GM12801 (cell line): ENCODE measurements around the gene SLC19A1.

Experiments
- TF ChIP-seq, protein P1 (sequence below): IDR thresholded peaks from one replicate; pipeline ENCODE4 v1.5.1; 2011; ENCODE audit warnings: control low read depth; ENCODE audit not compliant: insufficient read length; ENCODE audit errors: extremely low read depth

The SLC19A1 gene

DNA sequence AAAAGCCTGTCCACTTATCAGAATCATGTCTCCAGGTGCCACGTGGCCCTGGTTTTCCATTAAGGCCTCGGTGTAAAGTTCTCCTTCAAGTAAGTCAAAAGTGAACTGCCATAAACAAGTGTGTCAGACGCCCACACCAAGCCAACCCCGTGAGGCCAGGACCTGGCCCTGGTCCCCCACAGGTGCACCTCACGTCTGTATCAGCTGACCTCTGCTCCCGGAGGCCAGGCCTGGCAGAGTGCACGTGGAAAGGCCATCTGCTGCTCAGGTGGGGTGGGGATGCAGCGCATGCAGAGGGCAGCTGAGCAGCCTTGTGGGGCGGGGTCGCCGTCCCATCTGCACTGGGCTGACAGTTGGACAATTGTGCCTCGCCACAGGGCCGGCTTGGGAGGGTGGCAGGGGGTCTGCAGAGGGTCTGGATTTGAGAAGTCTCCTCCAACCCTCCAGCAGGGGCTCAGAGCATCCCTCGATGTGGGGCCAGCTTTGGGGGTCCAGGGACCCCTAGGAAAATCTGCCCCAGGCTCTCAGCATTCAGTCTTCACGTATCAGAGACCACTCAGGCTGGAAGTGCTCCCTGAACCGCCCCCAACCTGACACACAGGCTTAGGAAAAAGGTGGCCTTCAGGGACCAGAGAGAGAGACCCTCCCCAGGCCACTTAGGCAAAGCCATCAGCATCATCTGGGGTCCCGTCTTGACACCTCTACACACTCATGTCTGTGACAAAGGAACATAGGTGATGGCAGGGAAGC is 3.0 kb downstream of the SLC19A1 start:
- TF ChIP-seq, protein P1, sequence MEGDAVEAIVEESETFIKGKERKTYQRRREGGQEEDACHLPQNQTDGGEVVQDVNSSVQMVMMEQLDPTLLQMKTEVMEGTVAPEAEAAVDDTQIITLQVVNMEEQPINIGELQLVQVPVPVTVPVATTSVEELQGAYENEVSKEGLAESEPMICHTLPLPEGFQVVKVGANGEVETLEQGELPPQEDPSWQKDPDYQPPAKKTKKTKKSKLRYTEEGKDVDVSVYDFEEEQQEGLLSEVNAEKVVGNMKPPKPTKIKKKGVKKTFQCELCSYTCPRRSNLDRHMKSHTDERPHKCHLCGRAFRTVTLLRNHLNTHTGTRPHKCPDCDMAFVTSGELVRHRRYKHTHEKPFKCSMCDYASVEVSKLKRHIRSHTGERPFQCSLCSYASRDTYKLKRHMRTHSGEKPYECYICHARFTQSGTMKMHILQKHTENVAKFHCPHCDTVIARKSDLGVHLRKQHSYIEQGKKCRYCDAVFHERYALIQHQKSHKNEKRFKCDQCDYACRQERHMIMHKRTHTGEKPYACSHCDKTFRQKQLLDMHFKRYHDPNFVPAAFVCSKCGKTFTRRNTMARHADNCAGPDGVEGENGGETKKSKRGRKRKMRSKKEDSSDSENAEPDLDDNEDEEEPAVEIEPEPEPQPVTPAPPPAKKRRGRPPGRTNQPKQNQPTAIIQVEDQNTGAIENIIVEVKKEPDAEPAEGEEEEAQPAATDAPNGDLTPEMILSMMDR, result no peak

DNA sequence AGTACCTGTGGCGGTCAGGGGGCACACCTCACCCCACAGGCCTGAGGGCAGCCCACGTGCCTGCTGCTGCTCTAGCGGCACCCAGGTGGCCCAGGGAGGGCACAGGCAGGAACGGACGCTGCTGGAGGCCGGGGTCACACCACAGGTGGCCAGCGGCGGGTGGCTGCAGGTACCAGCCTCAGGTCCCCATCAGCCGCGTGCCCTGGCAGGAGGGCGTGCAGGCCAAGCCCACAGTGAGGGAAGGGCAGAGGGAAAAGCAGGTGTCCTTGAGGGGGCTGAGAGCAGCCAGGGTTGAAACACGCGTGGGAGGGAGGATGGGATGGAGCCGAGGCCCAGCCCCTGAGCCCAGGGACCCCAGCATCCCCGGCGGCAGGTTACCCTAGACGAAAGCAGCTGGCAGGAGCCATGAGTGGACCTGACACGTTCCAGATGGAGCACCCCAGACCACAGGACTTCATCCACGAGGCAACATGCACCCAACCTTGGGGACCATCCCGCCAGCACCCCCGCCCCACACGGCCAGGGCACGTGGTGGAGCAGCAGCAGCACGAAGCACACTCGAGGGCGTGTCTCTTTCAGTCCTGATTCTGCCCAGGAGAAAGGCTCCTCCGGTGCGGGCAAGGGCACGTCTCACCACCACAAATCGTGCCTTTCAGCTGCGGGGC is 3.7 kb downstream of the SLC19A1 start:
- TF ChIP-seq, protein P1, result no peak

DNA sequence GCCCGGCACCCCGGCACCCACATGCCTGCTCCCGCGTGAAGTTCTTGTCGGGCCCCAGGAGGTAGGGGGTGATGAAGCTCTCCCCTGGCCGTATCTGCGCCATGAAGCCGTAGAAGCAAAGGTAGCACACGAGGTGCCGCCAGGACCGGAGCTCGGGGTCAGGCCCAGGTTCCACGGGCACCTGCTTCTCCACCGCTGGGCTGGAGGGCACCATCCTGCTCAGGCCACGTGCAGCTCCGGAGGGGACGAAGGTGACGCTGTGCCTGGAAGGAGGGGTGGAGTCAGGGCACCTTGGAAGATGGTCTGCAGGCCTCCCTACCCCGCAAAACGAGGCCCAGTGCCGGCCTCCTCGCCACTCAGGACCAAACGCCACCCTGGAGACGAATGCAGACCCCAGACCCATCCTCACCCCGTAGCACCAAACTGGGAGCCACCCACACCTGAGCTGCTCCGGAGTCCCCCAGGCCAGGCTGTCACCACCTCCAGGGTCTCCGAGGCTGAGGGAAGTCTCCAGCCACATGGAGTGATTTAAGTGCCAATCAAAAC is 4.4 kb downstream of the SLC19A1 start:
- TF ChIP-seq, protein P1, result no peak

DNA sequence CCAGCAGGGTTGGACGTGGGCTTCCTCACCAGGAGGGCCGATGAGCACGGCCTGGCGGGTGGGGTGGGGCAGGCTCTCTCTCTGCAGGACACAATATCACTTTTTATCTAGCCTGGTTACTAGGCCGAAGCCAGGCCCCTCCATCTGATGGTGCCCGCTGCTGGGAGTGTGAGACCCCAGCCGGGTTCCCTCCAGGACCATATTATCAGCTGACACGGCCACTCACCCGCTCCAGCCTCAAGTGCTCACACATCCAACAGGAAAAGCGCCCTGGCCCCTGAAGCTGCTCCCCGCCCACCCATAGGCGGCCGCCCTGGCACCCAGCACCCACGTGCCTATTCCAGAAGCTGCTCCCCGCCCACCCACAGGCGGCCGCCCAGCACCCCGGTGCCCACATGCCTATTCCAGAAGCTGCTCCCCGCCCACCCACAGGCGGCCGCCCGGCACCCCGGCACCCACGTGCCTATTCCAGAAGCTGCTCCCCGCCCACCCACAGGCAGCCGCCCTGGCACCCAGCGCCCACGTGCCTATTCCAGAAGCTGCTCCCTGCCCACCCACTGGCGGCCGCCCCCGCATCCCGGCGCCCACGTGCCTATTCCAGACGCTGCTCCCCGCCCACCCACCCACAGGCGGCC is 5.0 kb downstream of the SLC19A1 start:
- TF ChIP-seq, protein P1, result no peak

DNA sequence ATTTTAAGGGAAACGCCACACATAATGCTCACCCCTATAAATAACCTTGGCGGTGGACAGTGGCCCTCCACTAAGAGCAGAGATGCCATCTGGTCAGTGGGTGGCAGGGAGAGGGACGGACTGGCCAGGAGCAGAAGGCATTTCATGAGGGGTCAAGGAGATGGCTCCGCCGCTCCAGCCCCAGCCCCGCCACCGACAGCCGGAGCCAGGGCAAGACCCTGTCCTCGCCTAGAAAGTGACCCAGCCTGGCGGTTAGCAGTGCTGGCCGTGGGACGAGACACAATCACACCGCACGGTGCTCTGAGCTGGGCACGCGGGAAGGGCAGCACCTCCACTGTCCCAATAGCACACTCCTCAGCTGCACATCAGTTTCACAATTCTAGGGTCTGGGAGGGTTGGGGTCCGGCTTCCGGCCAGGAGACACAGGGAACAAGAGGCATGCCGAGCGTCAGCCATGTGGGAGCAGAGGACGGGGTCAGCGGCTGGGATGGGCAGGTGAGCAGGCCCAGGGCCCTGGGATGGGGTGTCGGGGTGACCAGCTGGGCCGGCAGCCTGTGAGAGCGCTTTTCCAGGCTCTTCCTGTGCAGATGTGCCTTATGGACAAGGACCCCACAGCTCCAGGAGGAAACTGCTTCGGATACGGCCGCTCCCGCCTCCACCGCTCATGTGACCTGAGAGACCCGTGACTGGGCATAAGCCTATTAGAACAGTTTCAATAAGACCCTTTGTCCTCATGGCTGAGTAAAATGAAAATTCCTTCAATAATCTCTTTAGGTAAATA is 5.7 kb downstream of the SLC19A1 start:
- TF ChIP-seq, protein P1, result no peak

DNA sequence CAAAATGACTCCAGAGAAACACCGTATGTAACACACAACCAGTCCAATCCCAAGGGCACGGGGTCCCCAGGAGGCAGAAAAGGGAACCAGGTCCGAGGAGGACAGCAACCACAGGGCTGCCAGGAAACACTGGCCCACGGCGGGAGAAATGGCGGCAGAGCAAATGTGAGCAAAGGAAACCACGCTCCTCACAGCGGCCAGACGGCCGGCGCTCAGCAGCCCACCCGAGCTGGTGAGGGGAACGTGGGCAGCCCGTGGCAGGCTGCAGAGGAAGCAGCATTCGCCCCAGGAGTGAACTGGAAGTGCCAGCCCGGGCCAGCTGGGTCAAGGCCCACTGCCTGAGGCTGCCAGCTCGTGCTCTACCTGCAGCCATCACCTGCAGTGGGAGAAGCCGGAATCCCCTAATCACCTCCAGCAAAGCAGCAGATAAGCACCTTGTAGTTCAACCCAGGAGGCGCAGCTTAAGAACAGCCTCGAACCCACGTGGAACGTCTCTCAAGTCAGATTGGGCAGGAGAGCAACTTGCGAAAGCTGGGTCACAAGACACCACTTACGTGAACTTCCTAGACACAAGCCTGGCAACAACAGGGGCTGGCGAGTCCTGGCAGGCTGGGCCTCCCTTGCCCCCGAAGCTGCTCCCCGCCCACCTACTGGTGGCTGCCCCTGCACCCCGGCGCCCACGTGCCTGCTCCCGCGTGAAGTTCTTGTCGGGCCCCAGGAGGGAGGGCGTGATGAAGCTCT is 6.7 kb downstream of the SLC19A1 start:
- TF ChIP-seq, protein P1, result no peak
